ENCODE measurements around the gene NINL. TPM values are rescaled to one million over a fixed set of nuclear protein-coding genes. Genes with fewer than 3 reads are reported as not detected.
"Not testable (repeated sequence)": the region's sequence is repeated elsewhere in the genome, so short reads cannot be mapped to it uniquely, and the experiment has no call there.

The NINL gene
- total RNA-seq, 2 donors from 2014 or later: 3.8 to 5.1 TPM

DNA sequence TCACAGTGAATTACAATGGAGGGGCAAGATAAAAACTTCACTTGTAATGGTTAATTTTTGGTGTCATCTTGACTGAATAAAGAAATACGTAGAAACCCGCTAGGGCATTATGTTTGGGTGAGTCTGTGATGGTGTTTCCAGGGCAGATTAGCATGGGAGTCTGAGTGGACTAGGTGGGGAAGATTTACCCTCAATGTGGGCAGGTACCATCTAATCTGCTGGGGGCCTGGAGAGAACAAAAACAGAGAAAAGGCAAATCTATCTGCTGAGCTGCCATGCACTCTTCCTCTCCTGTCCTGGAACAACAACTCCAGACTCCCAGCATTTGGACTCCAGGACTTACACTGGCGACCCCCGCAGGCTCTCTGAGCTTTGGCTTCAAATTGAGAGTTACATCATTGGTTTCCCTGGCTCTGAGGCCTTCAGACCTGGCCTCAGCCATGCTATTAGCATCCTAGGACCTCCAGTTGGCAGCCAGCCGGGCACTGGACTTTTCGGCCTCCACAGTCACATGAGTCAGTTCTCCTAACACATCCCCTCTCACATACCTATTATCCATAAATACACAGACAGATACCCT, 19.7 kb downstream of the NINL start:
- intact Hi-C loops (cut with DNase I): no loop called here
- no peak for DNase-seq
- ATAC-seq: no peak

GRCh38 chr20:25563876-25564275, 21.5 kb downstream of the NINL start:
- intact Hi-C loops (cut with DNase I): no loop called here
- DNase-seq: no peak
- no peak for ATAC-seq

DNA sequence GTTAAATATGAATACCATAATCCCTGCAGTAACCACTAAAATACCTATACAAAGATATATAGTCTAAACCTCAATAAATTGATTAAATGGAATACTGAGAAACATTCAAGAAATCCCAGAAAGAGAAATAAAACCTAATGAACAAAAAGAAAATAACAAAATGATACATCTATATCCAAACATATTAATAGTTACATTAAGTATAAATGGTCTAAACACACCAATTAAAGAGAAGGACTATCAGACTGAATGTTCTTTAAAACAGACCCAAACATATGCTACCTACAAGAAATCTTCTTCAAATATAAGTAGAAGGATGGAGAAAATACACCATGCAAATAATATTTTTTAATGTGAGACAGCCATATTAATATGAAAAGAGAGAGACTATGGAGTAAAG, 22.0 kb downstream of the NINL start:
- intact Hi-C loops (cut with DNase I): no loop called here
- no peak for ATAC-seq
- DNase-seq: no peak

DNA sequence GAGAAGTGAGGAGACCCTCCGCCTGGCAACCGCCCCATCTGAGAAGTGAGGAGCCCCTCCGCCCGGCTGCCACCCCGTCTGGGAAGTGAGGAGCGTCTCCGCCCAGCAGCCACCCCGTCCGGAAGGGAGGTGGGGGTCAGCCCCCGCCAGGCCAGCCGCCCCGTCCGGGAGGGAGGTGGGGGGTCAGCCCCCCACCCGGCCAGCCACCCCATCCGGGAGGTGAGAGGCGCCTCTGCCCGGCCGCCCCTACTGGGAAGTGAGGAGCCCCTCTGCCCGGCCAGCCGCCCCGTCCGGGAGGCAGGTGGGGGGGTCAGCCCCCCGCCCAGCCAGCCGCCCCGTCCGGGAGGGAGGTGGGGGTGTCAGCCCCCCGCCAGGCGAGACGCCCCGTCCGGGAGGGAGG, 23.6 kb downstream of the NINL start:
- intact Hi-C loops (cut with DNase I); ATAC-seq; DNase-seq: not testable (repeated sequence)

DNA sequence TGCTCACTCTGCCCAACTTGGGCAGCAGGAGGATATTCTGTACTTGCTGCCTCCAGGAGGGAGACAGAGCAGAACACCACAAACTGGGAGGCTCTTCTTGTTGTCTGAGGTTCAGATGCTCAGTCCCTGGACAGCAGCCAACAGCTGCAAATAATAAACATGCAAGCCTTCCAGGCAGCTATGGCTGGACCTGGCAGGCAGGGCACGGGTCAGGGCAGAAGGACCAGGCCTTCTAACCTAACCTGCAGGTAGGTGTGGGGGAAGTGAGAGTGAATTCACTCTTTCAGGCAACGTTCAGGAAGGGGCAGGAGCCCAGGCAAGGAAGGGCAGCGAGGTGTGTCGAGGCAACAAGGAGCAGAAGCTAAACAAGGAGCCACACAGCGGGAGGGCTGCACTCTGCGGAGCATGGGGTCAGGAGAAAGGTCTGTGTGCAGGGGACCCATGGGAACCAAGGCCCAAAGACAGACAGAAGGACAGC, 31.5 kb downstream of the NINL start:
- intact Hi-C loops (cut with DNase I): no loop called here
- DNase-seq (no peak), ATAC-seq (peak; percentile 30 to 33)

GRCh38 chr20:25552977-25553376, 32.4 kb downstream of the NINL start:
- ATAC-seq: no peak
- DNase-seq: no peak
- intact Hi-C loops (cut with DNase I): no loop called here

- no peak for ATAC-seq
- intact Hi-C loops (cut with DNase I): no loop called here
- DNase-seq: no peak
These were observed 33.7 kb downstream of the NINL start for GRCh38 chr20:25551413-25552215.

DNA sequence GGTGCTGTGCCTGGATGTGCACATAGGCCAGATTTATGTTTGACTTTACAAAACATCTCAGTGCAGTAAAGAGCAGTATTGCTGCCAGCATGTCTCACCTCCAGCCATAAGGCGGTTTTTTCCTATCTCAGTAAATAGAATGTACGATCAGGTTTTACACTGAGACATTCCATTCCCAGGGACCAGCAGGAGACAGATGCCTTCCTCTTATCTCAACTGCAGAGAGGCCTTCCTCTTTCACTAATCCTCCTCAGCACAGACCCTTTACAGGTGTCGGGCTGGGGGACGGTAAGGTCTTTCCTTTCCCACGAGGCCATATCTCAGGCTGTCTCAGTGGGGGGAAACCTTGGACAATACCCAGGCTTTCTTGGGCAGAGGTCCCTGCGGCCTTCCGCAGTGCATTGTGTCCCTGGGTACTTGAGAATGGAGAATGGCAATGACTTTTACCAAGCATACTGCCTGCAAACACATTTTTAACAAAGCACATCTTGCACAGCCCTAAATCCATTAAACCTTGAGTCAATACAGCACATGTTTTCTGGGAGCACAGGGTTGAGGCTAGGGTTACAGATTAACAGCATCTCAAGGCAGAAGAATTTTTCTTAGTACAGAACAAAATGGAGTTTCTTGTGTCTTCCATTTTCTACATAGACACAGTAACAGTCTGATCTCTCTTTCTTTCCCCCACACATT, 34.5 kb downstream of the NINL start:
- DNase-seq; intact Hi-C loops (cut with DNase I); ATAC-seq: not testable (repeated sequence)

GRCh38 chr20:25549843-25550477, 35.4 kb downstream of the NINL start:
- DNase-seq (no peak), ATAC-seq (peak; percentile 46 to 48)
- intact Hi-C loops (cut with DNase I): no loop called here

DNA sequence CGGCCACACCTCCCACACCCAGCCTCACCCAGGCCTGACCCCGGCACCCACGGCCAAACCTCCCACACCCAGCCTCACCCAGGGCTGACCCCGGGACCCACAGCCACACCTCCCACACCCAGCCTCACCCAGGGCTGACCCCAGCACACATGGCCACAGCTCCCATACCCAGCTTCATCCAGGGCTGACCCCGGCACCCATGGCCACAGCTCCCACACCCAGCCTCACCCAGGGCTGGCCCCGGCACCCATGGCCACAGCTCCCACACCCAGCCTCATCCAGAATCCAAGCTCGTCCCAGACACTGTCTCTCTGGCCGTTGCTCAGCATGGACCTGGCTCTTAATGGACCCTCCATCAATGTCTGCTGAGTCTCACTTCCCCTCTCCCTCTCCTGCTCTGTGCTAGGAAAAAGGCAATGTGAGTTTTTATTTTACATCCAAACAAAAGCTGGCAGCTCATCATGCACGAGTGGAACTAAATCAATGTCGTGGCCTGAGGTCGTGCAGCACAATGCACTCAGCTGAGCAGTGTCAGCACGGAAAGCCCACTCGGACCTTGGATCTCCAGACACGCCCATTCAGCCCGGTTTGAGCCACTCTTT, 36.1 kb downstream of the NINL start:
- DNase-seq (no peak), ATAC-seq (no peak)
- intact Hi-C loops (cut with DNase I): no loop called here

DNA sequence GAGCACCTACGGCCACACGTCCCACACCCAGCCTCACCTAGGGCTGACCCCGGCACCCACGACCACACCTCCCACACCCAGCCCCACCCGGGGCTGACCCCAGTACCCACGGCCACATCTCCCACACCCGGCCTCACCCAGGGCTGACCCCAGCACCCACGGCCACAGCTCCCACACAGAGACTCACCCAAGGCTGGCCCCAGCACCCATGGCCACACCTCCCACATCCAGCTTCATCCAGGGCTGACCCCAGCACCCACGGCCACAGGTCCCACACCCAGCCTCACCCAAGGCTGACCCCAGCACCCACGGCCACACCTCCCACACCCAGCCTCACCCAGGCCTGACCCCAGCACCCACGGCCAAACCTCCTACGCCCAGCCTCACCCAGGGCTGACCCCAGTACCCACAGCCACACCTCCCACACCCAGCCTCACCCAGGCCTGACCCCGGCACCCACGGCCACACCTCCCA, 36.7 kb downstream of the NINL start:
- intact Hi-C loops (cut with DNase I): no loop called here
- no peak for ATAC-seq

GRCh38 chr20:25547999-25548398, 37.3 kb downstream of the NINL start:
- ATAC-seq: no peak
- DNase-seq: no peak
- intact Hi-C loops (cut with DNase I): no loop called here

More for the DNA sequence above, 36.7 kb downstream of the NINL start:
- no peak for DNase-seq

- intact Hi-C loops (cut with DNase I): no loop called here
These were observed 38.3 kb downstream of the NINL start for GRCh38 chr20:25547063-25547462.

DNA sequence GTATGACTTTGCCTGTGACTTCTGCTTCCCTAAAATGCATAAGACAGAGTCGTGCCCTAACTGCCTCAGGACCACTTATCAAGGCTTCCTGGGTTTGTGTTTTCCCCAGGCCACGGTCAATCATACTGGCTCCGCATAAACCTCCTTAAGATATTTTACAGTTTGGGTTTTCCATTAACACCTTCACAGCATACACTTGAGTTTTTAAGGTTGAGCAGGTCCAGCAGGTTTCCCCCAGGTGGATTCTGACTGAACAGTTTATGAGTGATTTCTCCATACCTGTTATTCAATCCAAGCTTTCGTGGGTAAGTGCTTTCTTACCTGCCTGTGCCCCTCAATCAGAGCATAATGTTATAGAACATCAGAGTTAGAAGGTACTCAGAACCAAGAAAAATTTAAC, 39.3 kb downstream of the NINL start:
- DNase-seq: no peak
- no peak for ATAC-seq
- intact Hi-C loops (cut with DNase I): no loop called here

More at GRCh38 chr20:25547063-25547462, 38.3 kb downstream of the NINL start:
- DNase-seq (no peak), ATAC-seq (no peak)

DNA sequence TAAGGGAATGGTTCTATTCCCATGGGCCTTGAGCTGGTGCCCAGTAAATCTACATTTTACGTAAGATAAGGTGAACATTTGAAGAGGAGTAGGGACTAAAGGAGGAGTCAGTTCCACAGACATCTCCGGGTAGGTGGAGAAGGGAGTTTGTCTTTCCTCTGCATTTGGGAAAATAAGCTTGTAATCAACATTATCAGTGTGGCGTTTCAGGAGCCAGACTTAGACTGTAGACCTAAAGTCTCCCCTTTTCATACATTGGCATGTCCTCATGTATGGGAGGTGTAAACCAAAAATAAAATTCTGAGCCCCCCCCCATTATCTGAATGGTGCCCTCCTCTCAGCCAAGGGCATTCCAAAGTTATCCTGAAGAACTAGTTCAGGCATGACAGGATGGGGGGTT, 40.2 kb downstream of the NINL start:
- ATAC-seq (no peak), DNase-seq (no peak)
- intact Hi-C loops (cut with DNase I): no loop called here

- no peak for DNase-seq
- intact Hi-C loops (cut with DNase I): no loop called here
- ATAC-seq: no peak
These were observed 40.6 kb downstream of the NINL start for GRCh38 chr20:25544734-25545133.

- no peak for ATAC-seq
- intact Hi-C loops (cut with DNase I): no loop called here
These were observed 41.0 kb downstream of the NINL start for GRCh38 chr20:25544311-25544710.

GRCh38 chr20:25543068-25543467, 42.3 kb downstream of the NINL start:
- intact Hi-C loops (cut with DNase I): no loop called here
- no peak for DNase-seq
- ATAC-seq: peak in 1 of 2 donors; percentile 21

More at GRCh38 chr20:25544311-25544710, 41.0 kb downstream of the NINL start:
- no peak for DNase-seq

DNA sequence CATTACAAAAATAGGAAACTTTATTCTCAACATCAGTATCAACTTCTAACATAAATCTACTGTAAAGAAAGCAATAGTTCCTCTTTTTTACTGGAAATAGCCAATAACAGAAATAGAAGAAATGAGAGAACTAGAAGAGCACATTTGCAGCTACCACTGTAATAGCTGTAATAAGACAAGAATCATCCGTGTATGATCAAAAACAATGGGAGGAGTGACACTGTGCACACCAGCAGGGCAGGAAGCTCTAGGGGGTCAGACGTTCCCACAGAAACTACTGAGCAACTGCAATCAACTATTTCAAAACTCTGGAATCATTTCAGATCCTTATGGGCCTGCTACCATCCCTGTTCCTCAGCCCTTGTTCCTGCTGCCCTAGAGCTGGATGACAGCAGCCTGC, 43.7 kb downstream of the NINL start:
- DNase-seq (no peak), ATAC-seq (no peak)
- intact Hi-C loops (cut with DNase I): no loop called here

All from left cardiac atrium (tissue), 4 donors.